Stimulated activated naive B cell treated with anti-CD40 and anti-IgM and Interleukin-4, amounts not matched to agents 10 μg/mL and 1 μg/mL and 100 μg/mL, for 72 hours (primary cell): Measurements from ENCODE around the gene LAG3.
"Not testable (repeated sequence)": the region's sequence is repeated elsewhere in the genome, so short reads cannot be mapped to it uniquely, and the experiment has no call there.

ENCODE experiments used
- ATAC-seq, 2 donors: fragments of 150-1000 bp; cut with Tn5 transposase; replicated peaks; 2 replicates each; pipeline ENCODE4 v1.10.0; 2021; ENCODE audit warnings: moderate library complexity in 1 of 2
- DNase-seq: peaks from one replicate; pipeline ENCODE4 v3.0.0; 2021
- H3K27ac Mint-ChIP-seq: one replicate; pipeline ENCODE4 v1.8.0; 2022; ENCODE audit warnings: mild to moderate bottlenecking, mixed read lengths
- H3K27me3 Mint-ChIP-seq, 2 donors: one replicate each; pipeline ENCODE4 v1.8.0; 2022; ENCODE audit warnings: mixed read lengths in 2 of 2
- H3K36me3 Mint-ChIP-seq, 2 donors: one replicate each; pipeline ENCODE4 v1.8.0; 2022; ENCODE audit warnings: mixed read lengths in 2 of 2, mild to moderate bottlenecking in 1 of 2
- H3K4me1 Mint-ChIP-seq, 2 donors: one replicate each; pipeline ENCODE4 v1.8.0; 2022; ENCODE audit warnings: mixed read lengths in 2 of 2, mild to moderate bottlenecking in 1 of 2
- H3K4me3 Mint-ChIP-seq, 2 donors: one replicate each; pipeline ENCODE4 v1.8.0; 2022; ENCODE audit warnings: mild to moderate bottlenecking in 2 of 2, mixed read lengths in 2 of 2, moderate library complexity in 1 of 2
- H3K9me3 Mint-ChIP-seq, 2 donors: one replicate each; pipeline ENCODE4 v1.8.0; 2022; ENCODE audit warnings: mixed read lengths in 2 of 2, mild to moderate bottlenecking in 1 of 2

Gene LAG3

DNA sequence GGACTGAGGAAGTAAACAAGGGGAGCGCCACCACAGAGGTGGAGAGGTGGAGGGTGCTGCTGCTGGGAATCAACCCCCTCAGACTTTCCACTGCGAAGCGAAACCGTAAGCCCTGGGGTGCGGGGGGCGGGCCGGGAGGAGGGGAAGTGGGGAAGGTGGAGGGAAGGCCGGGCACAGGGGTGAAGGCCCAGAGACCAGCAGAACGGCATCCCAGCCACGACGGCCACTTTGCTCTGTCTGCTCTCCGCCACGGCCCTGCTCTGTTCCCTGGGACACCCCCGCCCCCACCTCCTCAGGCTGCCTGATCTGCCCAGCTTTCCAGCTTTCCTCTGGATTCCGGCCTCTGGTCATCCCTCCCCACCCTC lies at the start of gene LAG3:
Gene LAG3, plus strand, starts transcription at position 190 of the 365 bp plus-strand sequence. CDS start 333 bp downstream, outside the sequence.
- Mint-ChIP-seq H3K36me3 (peaks cover 0 to 3% of the 10 kb centered on the region in 2 donors), H3K27me3 (peaks cover 79 to 92% of the 10 kb centered on the region in 2 donors), H3K4me1 (peaks cover 30 to 65% of the 10 kb centered on the region in 2 donors), H3K27ac (no peak within 1 kb of the TSS), H3K9me3 (no peaks in the 10 kb centered on the region), H3K4me3 (peak within 1 kb of the TSS; percentile 51 to 54)
- DNase-seq = no peak
- ATAC-seq = peak; percentile 52 to 64

DNA sequence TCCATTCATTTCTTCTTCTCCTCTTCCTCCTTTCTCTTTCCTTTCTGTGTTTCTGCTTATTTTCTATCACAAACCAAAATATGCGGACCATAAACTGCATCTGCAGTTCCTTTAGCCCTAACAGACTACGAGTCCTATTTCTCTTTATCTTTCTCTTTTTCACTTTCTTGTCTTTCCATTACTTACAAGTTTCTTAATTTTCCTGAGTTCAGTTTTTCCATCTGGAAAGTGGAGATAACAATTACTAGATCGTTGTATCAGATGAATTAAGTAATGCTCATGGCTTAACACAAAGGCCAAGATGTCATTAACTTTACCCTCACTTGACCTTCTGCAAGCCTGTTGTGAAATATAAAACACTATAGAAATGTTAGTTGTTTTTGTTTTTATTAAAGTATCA lies 49.5 kb upstream of the LAG3 start:
- Mint-ChIP-seq H3K36me3 (peaks cover 6 to 10% of the 10 kb centered on the region in 2 donors), H3K9me3 (no peaks in the 10 kb centered on the region), H3K27ac (no peak overlapping the region), H3K4me1 (peaks cover 14 to 27% of the 10 kb centered on the region in 2 donors), H3K27me3 (no peaks in the 10 kb centered on the region), H3K4me3 (no peak overlapping the region)
- no peak for DNase-seq
- ATAC-seq = no peak

DNA sequence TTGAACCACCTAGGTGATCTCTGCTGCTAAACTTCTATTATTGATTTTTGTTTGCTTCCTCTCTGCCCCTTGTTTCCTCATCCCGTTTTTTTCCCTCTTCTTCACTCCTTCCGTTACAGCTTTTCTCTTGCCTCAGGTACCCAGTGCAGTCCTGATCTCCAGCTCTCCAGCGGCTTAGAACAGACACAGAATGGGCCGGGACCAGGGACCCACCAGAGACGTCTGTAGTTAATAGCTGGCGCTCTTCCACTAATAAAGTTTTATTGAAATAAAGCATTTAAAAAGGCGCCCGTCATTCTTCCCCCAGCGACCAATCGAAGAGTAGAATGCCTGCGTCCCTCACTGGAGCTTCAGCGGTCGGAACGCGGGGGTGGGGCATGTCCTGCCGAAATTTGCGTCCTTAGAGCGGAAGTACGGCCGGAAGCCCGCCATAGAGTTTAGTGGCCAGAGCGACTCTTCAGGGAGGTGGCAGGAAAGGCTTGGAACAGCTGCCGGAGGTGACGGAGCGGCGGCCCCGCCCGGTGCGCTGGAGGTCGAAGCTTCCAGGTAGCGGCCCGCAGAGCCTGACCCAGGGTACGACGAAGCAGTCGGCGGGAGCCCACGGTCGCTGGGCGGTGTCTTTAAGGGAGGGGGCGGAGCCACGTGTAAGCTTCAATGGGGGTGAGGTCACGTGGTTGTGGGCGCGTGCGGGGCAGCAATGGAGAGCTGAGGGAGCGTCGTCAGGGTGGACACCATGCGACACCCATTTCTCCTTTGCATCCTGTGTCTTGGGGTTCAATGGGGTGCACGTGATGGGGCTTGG lies 48.5 kb upstream of the LAG3 start, which contains the start of gene COPS7A:
Gene COPS7A, plus strand, starts transcription at position 440 of the 802 bp plus-strand sequence. CDS start 611 bp downstream, outside the sequence.
- DNase-seq (peak; percentile 99), ATAC-seq (peak; percentile 95)
- no peaks in the 10 kb centered on the region for H3K9me3 Mint-ChIP-seq
- H3K27ac Mint-ChIP-seq = peak within 1 kb of the TSS; percentile 94
- peaks cover 14 to 27% of the 10 kb centered on the region in 2 donors for H3K4me1 Mint-ChIP-seq
- H3K4me3 Mint-ChIP-seq = peak within 1 kb of the TSS; percentile 90 to 96
- no peaks in the 10 kb centered on the region for H3K27me3 Mint-ChIP-seq
- peaks cover 10 to 14% of the 10 kb centered on the region in 2 donors for H3K36me3 Mint-ChIP-seq

DNA sequence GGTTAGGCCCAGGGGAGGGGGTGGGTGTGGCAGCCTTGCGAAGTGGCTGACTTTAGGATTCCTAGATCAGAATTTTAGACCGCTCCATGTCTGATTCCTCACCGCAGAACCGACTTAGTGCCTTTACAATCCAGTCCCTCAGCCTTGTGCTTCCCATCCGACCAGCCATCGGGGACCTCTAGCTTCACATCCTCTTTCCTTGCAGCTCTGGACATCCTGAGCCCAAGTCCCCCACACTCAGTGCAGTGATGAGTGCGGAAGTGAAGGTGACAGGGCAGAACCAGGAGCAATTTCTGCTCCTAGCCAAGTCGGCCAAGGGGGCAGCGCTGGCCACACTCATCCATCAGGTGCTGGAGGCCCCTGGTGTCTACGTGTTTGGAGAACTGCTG lies 47.9 kb upstream of the LAG3 start:
- no peaks in the 10 kb centered on the region for H3K9me3 Mint-ChIP-seq
- peak; percentile 52 to 60 for ATAC-seq
- peak; percentile 47 for DNase-seq
- H3K27ac Mint-ChIP-seq = peak overlapping the region; percentile 94
- peaks cover 14 to 27% of the 10 kb centered on the region in 2 donors for H3K4me1 Mint-ChIP-seq
- H3K36me3 Mint-ChIP-seq = peaks cover 13 to 16% of the 10 kb centered on the region in 2 donors
- peak overlapping the region; percentile 90 to 96 for H3K4me3 Mint-ChIP-seq
- no peaks in the 10 kb centered on the region for H3K27me3 Mint-ChIP-seq

DNA sequence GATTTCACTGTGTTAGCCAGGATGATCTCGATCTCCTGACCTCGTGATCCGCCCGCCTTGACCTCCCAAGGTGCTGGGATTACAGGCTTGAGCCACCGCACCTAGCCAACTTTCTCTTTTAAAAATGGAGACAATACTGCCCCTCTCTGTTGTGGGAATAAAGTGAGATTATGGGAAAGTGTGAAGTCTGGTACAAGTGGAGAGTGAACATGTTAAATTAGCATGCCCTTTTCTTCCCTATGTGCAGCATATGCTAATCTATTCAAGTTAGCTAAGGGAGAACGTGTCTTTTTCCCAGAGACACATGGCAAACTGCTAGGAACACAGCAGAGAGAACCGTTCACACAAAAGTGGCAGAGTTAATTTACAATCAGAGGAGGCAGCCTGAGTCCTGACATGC lies 47.0 kb upstream of the LAG3 start:
- peaks cover 22 to 24% of the 10 kb centered on the region in 2 donors for H3K36me3 Mint-ChIP-seq
- ATAC-seq = no peak
- peak overlapping the region; percentile 56 to 90 for H3K4me3 Mint-ChIP-seq
- H3K9me3 Mint-ChIP-seq = no peaks in the 10 kb centered on the region
- DNase-seq = no peak
- H3K27ac Mint-ChIP-seq = peak overlapping the region; percentile 32
- H3K27me3 Mint-ChIP-seq = no peaks in the 10 kb centered on the region
- H3K4me1 Mint-ChIP-seq = peaks cover 19 to 31% of the 10 kb centered on the region in 2 donors

DNA sequence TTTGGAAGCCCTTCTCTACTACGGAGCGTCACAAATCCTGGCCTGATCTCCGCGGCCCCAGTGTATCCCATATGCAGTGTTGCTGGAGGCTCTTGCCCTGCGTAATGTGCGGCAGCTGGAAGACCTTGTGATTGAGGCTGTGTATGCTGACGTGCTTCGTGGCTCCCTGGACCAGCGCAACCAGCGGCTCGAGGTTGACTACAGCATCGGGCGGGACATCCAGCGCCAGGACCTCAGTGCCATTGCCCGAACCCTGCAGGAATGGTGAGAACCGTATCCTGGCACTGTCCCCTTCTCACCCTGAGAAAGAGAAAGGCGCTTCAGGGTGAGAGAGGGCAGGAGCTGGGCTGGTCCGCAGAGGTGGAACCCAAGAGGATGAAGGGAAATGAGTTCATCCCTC lies 43.1 kb upstream of the LAG3 start:
- Mint-ChIP-seq H3K4me3 (no peak overlapping the region), H3K27me3 (no peaks in the 10 kb centered on the region), H3K4me1 (peaks cover 18 to 36% of the 10 kb centered on the region in 2 donors), H3K9me3 (no peaks in the 10 kb centered on the region), H3K27ac (no peak overlapping the region), H3K36me3 (peaks cover 36 to 38% of the 10 kb centered on the region in 2 donors)
- ATAC-seq (no peak), DNase-seq (no peak)

DNA sequence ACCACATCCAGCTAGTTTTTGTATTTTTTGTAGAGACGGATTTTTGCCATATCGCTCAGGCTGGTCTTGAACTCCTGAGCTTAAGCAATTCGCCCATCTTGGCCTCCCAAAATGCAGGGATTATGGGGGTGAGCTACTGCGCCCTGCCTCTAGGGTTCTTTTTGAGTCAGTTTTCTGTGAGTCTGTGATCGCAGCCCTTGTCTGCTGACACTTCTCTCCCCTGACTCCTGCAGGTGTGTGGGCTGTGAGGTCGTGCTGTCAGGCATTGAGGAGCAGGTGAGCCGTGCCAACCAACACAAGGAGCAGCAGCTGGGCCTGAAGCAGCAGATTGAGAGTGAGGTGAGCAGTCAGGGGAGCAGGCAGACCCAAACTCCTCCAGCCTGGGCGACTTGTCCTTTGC lies 42.2 kb upstream of the LAG3 start:
- peaks cover 16 to 33% of the 10 kb centered on the region in 2 donors for H3K4me1 Mint-ChIP-seq
- no peaks in the 10 kb centered on the region for H3K27me3 Mint-ChIP-seq
- DNase-seq (no peak), ATAC-seq (peak in 1 of 2 donors; percentile 20)
- H3K36me3 Mint-ChIP-seq = peaks cover 42 to 46% of the 10 kb centered on the region in 2 donors
- H3K27ac Mint-ChIP-seq = no peak overlapping the region
- no peaks in the 10 kb centered on the region for H3K9me3 Mint-ChIP-seq
- no peak overlapping the region for H3K4me3 Mint-ChIP-seq

DNA sequence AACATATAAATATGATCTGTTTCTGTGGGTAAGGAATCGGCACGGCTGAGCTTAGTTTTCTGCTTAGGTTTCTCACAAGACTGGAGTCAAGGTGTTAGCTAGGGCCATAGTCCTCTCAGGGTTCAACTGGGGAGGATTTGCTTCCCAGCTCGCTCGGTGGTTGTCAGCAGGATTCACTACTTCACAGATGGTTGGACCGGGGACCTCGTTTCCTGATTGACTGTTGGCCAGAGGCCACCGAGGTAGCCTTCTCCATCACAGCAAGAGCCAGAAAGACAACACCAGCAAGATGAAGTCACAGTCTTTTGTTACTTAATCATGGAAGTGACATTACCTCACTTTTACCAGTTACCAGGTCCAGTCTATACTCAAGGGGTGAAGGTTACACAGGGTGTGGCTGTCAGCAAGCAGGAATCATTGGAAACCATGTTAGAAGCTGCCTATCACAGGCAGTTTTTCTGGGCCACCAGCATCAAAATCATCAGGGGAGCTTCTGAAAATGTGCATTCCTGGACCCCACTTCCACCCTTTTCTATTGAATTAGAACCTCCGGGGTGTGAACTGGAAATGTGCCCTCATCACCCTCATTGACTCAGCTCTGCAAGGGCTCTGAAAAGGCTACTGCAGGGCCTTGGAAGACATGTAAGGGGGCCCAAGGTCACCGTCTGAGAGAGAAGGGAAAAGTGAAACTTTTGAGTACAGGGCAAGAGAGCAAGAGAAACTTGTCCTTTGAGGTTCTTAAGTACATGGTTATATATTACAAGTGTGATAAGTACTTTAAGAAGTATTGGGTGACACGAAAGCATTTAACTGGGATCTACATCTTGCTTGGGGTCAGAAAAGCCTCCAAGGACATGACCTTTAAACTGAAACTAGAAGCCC lies 37.6 kb upstream of the LAG3 start:
- H3K36me3 Mint-ChIP-seq = peaks cover 28 to 40% of the 10 kb centered on the region in 2 donors
- peaks cover 16 to 26% of the 10 kb centered on the region in 2 donors for H3K4me1 Mint-ChIP-seq
- no peaks in the 10 kb centered on the region for H3K9me3 Mint-ChIP-seq
- H3K27me3 Mint-ChIP-seq = no peaks in the 10 kb centered on the region
- no peak overlapping the region for H3K4me3 Mint-ChIP-seq
- ATAC-seq (no peak), DNase-seq (no peak)
- no peak overlapping the region for H3K27ac Mint-ChIP-seq

DNA sequence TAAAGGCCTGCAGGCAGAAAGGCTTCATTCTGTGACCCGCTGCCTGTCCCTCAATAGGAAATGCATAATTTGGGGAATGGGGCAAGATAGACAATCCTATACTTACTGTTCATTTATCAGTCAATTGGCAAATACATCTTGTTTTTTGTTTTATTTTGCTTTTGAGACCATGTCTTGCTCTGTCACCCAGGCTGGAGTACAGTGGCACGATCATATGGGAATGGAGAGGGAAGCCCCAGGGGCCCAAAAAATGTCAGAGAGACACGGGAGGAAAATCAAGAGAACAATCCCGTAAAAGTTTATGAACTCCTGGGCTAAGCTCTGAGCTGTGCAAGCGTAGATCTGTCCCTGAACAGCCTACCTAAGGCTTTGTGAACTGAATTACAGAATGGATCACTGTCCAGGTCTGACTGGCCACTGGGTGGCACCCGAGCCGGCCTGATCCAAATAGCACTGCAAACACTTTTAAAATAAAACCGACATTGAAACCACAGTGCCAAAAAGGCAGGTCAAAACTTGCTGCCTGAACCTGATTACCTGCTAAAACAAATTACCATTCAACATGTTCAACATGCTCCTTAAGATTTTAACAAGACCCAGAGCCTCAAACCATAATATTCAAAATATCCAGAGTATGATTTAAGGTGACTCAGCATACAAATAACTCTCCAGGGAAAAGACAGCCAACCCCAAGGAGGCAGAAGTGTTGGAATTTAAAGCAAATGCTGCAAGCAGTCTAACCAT lies 36.7 kb upstream of the LAG3 start:
- peak; percentile 76 to 84 for ATAC-seq
- H3K27ac Mint-ChIP-seq = no peak overlapping the region
- no peaks in the 10 kb centered on the region for H3K27me3 Mint-ChIP-seq

DNA sequence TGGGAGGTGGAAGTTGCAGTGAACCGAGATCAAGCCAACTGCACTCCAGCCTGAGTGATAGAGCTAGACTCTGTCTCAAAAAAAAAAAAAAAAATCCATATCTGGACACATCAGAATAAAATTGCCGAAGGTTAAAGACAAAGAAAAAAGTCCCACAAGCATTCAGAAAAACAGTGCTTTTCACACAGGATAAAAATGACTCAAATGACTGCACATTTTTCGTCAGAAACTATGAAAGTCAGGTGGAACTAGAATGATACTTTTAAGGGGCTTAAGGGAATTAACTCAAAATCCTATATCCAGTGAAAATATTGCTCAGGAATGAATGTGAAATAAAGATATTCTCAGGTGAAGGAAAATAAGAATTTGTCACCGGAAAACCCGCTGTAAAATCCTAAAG lies 35.6 kb upstream of the LAG3 start:
- no peak overlapping the region for H3K27ac Mint-ChIP-seq
- H3K9me3 Mint-ChIP-seq = no peaks in the 10 kb centered on the region
- peaks cover 11 to 13% of the 10 kb centered on the region in 2 donors for H3K4me1 Mint-ChIP-seq
- no peaks in the 10 kb centered on the region for H3K27me3 Mint-ChIP-seq
- H3K4me3 Mint-ChIP-seq = no peak overlapping the region
- ATAC-seq (no peak), DNase-seq (no peak)
- peaks cover 13 to 24% of the 10 kb centered on the region in 2 donors for H3K36me3 Mint-ChIP-seq

More for the DNA sequence above, 36.7 kb upstream of the LAG3 start:
- Mint-ChIP-seq H3K4me1 (peaks cover 12 to 19% of the 10 kb centered on the region in 2 donors), H3K9me3 (no peaks in the 10 kb centered on the region), H3K4me3 (no peak overlapping the region), H3K36me3 (peaks cover 21 to 32% of the 10 kb centered on the region in 2 donors)
- DNase-seq = no peak

DNA sequence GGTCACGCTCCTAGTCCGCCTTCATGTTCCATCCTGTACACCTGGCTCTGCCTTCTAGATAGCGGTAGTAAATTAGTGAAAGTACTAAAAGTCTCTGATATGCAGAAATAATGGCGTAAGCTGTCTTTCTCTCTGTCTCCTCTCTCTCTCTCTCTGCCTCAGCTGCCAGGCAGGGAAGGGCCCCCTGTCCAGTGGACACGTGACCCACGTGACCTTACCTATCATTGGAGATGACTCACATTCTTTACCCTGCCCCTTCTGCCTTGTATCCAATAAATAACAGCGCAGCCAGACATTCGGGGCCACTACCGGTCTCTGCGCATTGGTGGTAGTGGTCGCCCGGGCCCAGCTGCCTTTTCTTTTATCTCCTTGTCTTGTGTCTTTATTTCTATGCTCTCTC lies 30.2 kb upstream of the LAG3 start:
- not testable (repeated sequence) for H3K9me3 Mint-ChIP-seq, H3K4me3 Mint-ChIP-seq, H3K27me3 Mint-ChIP-seq, DNase-seq, ATAC-seq
- peaks cover 24 to 44% of the 10 kb centered on the region in 2 donors for H3K4me1 Mint-ChIP-seq
- peaks cover 31 to 34% of the 10 kb centered on the region in 2 donors for H3K36me3 Mint-ChIP-seq
- peak overlapping the region; percentile 59 for H3K27ac Mint-ChIP-seq

DNA sequence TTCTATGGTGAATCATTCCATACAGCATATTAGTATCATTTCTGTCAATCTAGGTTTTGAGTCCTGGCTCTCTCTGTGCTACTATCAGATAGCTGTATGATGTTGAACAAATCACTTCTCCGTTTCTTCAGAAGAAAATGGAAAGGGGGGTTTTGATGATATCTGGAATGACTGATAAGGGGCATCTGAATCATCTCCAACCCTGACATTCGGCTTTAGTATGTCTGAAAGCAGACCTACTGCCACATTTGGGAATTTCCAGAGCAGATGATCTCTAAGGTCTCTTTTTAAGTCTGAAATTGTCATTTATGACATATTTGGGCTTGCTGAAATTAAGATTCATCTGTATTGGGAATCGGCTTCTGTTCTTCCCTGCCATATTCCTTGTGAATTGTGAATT lies 29.5 kb upstream of the LAG3 start:
- H3K4me3 Mint-ChIP-seq = no peak overlapping the region
- H3K9me3 Mint-ChIP-seq = peaks cover 0 to 9% of the 10 kb centered on the region in 2 donors
- H3K4me1 Mint-ChIP-seq = peaks cover 29 to 44% of the 10 kb centered on the region in 2 donors
- ATAC-seq = peak; percentile 31 to 44
- no peak for DNase-seq
- peak overlapping the region; percentile 59 for H3K27ac Mint-ChIP-seq
- peaks cover 38 to 41% of the 10 kb centered on the region in 2 donors for H3K36me3 Mint-ChIP-seq
- no peaks in the 10 kb centered on the region for H3K27me3 Mint-ChIP-seq

DNA sequence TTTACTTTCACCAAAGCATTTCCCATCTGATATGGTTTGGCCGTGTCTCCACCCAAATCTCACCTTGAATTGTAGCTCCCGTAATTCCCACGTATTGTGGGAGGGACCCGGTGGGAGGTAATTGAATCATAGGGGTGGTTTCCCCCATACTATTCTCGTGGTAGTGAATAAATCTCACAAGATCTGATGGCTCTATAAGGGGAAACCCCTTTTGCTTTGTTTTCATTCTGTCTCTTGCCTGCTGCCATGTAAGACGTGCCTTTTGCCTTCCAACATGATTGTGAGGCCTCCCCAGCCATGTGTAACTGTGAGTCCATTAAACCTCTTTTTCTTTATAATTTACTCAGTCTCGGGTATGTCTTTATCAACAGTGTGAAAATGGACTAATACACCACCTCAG lies 29.0 kb upstream of the LAG3 start:
- Mint-ChIP-seq H3K27ac (peak overlapping the region; percentile 51), H3K36me3 (peaks cover 42 to 46% of the 10 kb centered on the region in 2 donors), H3K4me1 (peaks cover 29 to 49% of the 10 kb centered on the region in 2 donors)
- ATAC-seq, DNase-seq, H3K4me3 Mint-ChIP-seq, H3K9me3 Mint-ChIP-seq, H3K27me3 Mint-ChIP-seq: not testable (repeated sequence)
